SJCRH30 (cell line): Measurements from ENCODE around the gene ROR1. TPM values are rescaled to one million over a fixed set of nuclear protein-coding genes. Genes with fewer than 3 reads are reported as not detected.
A peak's percentile ranks its signal among the peaks of the same experiment; 100 is the strongest.

Experiments used
- DNase-seq, 2 experiments: peaks; one replicate each; pipeline ENCODE4 v3.0.0-alpha.2; 2015 to 2020
- H3K27ac ChIP-seq: fragments of 250-450 bp; sonication (Bioruptor Pico); 2 replicates; pipeline ENCODE4 v1.5.1; 2020; ENCODE audit warnings: mild to moderate bottlenecking, moderate library complexity
- H3K27me3 ChIP-seq: fragments of 250-450 bp; sonication (Bioruptor Pico); 2 replicates; pipeline ENCODE4 v1.5.1; 2020; ENCODE audit warnings: mild to moderate bottlenecking, moderate library complexity
- H3K36me3 ChIP-seq: fragments of 250-450 bp; sonication (Bioruptor Pico); 2 replicates; pipeline ENCODE4 v1.5.1; 2020; ENCODE audit warnings: mild to moderate bottlenecking, moderate library complexity
- H3K4me1 ChIP-seq: fragments of 250-450 bp; sonication (Bioruptor Pico); 2 replicates; pipeline ENCODE4 v1.5.1; 2020; ENCODE audit warnings: mild to moderate bottlenecking, moderate library complexity
- H3K4me3 ChIP-seq: fragments of 250-450 bp; sonication (Bioruptor Pico); 2 replicates; pipeline ENCODE4 v1.5.1; 2020; ENCODE audit warnings: mild to moderate bottlenecking, moderate library complexity
- H3K9me3 ChIP-seq: fragments of 250-450 bp; sonication (Bioruptor Pico); replicated peaks from 2 replicates; pipeline ENCODE4 v1.5.1; 2020; ENCODE audit warnings: mild to moderate bottlenecking, moderate library complexity
- total RNA-seq: library from RNA; depleted of rRNA; stranded (reverse); fragments of >200 nt; shearing (Covaris generic); gene quantifications from 2 replicates; pipeline ENCODE4 v1.2.3, GENCODE V29; 2014

Gene ROR1
- total RNA-seq, 1 experiment from 2014 or later = 5.5 TPM

- Histone ChIP-seq H3K27me3 (no peaks in the 10 kb centered on the region), H3K4me3 (no peak overlapping the region), H3K9me3 (no peaks in the 10 kb centered on the region), H3K4me1 (no peaks in the 10 kb centered on the region), H3K27ac (no peak overlapping the region), H3K36me3 (no peaks in the 10 kb centered on the region)
- DNase-seq = no peak
Observed at GRCh38 chr1:64147045-64147724, 373.4 kb downstream of the ROR1 start.

- Histone ChIP-seq H3K36me3 (no peaks in the 10 kb centered on the region), H3K9me3 (no peaks in the 10 kb centered on the region), H3K27me3 (no peaks in the 10 kb centered on the region), H3K4me3 (no peak overlapping the region), H3K4me1 (no peaks in the 10 kb centered on the region), H3K27ac (no peak overlapping the region)
- no peak for DNase-seq
Observed at GRCh38 chr1:64147759-64148158, 373.9 kb downstream of the ROR1 start.

GRCh38 chr1:64150266-64150665, 376.4 kb downstream of the ROR1 start:
- no peaks in the 10 kb centered on the region for H3K4me1 ChIP-seq
- no peaks in the 10 kb centered on the region for H3K9me3 ChIP-seq
- no peak overlapping the region for H3K27ac ChIP-seq
- no peaks in the 10 kb centered on the region for H3K36me3 ChIP-seq
- no peak overlapping the region for H3K4me3 ChIP-seq
- no peaks in the 10 kb centered on the region for H3K27me3 ChIP-seq
- no peak for DNase-seq

- no peak overlapping the region for H3K4me3 ChIP-seq
- H3K36me3 ChIP-seq = no peaks in the 10 kb centered on the region
- H3K27me3 ChIP-seq = no peaks in the 10 kb centered on the region
- no peak overlapping the region for H3K27ac ChIP-seq
- no peaks in the 10 kb centered on the region for H3K9me3 ChIP-seq
- H3K4me1 ChIP-seq = no peaks in the 10 kb centered on the region
- no peak for DNase-seq
Observed at GRCh38 chr1:64150729-64151230, 377.0 kb downstream of the ROR1 start.

GRCh38 chr1:64155278-64155677, 381.5 kb downstream of the ROR1 start:
- Histone ChIP-seq H3K4me1 (no peaks in the 10 kb centered on the region), H3K27me3 (no peaks in the 10 kb centered on the region), H3K27ac (no peak overlapping the region), H3K9me3 (no peaks in the 10 kb centered on the region), H3K4me3 (no peak overlapping the region), H3K36me3 (no peaks in the 10 kb centered on the region)
- DNase-seq = no peak

GRCh38 chr1:64161357-64161941, 387.6 kb downstream of the ROR1 start:
- no peak overlapping the region for H3K27ac ChIP-seq
- no peaks in the 10 kb centered on the region for H3K36me3 ChIP-seq
- H3K27me3 ChIP-seq = no peaks in the 10 kb centered on the region
- no peak overlapping the region for H3K4me3 ChIP-seq
- no peaks in the 10 kb centered on the region for H3K4me1 ChIP-seq
- no peaks in the 10 kb centered on the region for H3K9me3 ChIP-seq
- DNase-seq = no peak

GRCh38 chr1:64162151-64162550, 388.3 kb downstream of the ROR1 start:
- H3K27me3 ChIP-seq = no peaks in the 10 kb centered on the region
- no peak for DNase-seq
- H3K36me3 ChIP-seq = no peaks in the 10 kb centered on the region
- no peak overlapping the region for H3K27ac ChIP-seq
- H3K4me1 ChIP-seq = no peaks in the 10 kb centered on the region
- no peak overlapping the region for H3K4me3 ChIP-seq
- H3K9me3 ChIP-seq = no peaks in the 10 kb centered on the region

- Histone ChIP-seq H3K4me1 (no peaks in the 10 kb centered on the region), H3K9me3 (no peaks in the 10 kb centered on the region), H3K27me3 (no peaks in the 10 kb centered on the region), H3K27ac (no peak overlapping the region), H3K36me3 (no peaks in the 10 kb centered on the region), H3K4me3 (no peak overlapping the region)
- no peak for DNase-seq
Observed at GRCh38 chr1:64162804-64163203, 389.0 kb downstream of the ROR1 start.

GRCh38 chr1:64163431-64163830, 389.6 kb downstream of the ROR1 start:
- Histone ChIP-seq H3K36me3 (no peaks in the 10 kb centered on the region), H3K27me3 (no peaks in the 10 kb centered on the region), H3K4me1 (no peaks in the 10 kb centered on the region), H3K9me3 (no peaks in the 10 kb centered on the region), H3K4me3 (no peak overlapping the region), H3K27ac (no peak overlapping the region)
- no peak for DNase-seq

- DNase-seq = peak in 1 of 2 experiments; percentile 28
- no peak overlapping the region for H3K27ac ChIP-seq
- H3K4me3 ChIP-seq = no peak overlapping the region
Observed at GRCh38 chr1:64163970-64164369, 390.2 kb downstream of the ROR1 start.

GRCh38 chr1:64166629-64167028, 392.8 kb downstream of the ROR1 start:
- no peak overlapping the region for H3K4me3 ChIP-seq
- DNase-seq = no peak
- H3K9me3 ChIP-seq = no peaks in the 10 kb centered on the region
- no peaks in the 10 kb centered on the region for H3K27me3 ChIP-seq
- no peak overlapping the region for H3K27ac ChIP-seq
- peaks cover 1% of the 10 kb centered on the region; the same call in 1 of the 2 replicates for H3K4me1 ChIP-seq
- H3K36me3 ChIP-seq = no peaks in the 10 kb centered on the region

More at GRCh38 chr1:64163970-64164369, 390.2 kb downstream of the ROR1 start:
- Histone ChIP-seq H3K36me3 (no peaks in the 10 kb centered on the region), H3K4me1 (no peaks in the 10 kb centered on the region), H3K27me3 (no peaks in the 10 kb centered on the region), H3K9me3 (no peaks in the 10 kb centered on the region)

- DNase-seq = no peak
- H3K4me3 ChIP-seq = no peak overlapping the region
- H3K27me3 ChIP-seq = no peaks in the 10 kb centered on the region
- no peaks in the 10 kb centered on the region for H3K36me3 ChIP-seq
- no peak overlapping the region for H3K27ac ChIP-seq
- H3K9me3 ChIP-seq = no peaks in the 10 kb centered on the region
- H3K4me1 ChIP-seq = peaks cover 7% of the 10 kb centered on the region
Observed at GRCh38 chr1:64167176-64167575, 393.4 kb downstream of the ROR1 start.

- Histone ChIP-seq H3K4me3 (no peak overlapping the region), H3K27me3 (no peaks in the 10 kb centered on the region), H3K4me1 (peaks cover 23% of the 10 kb centered on the region), H3K9me3 (no peaks in the 10 kb centered on the region), H3K27ac (no peak overlapping the region), H3K36me3 (no peaks in the 10 kb centered on the region)
- no peak for DNase-seq
Observed at GRCh38 chr1:64171246-64171645, 397.4 kb downstream of the ROR1 start.

GRCh38 chr1:64171797-64172281, 398.0 kb downstream of the ROR1 start:
- H3K36me3 ChIP-seq = no peaks in the 10 kb centered on the region
- no peak overlapping the region for H3K4me3 ChIP-seq
- peak overlapping the region; percentile 24; the same call in 1 of the 2 replicates for H3K27ac ChIP-seq
- no peaks in the 10 kb centered on the region for H3K27me3 ChIP-seq
- peaks cover 23% of the 10 kb centered on the region for H3K4me1 ChIP-seq
- DNase-seq = peak in 1 of 2 experiments; percentile 9
- H3K9me3 ChIP-seq = no peaks in the 10 kb centered on the region

- Histone ChIP-seq H3K9me3 (no peaks in the 10 kb centered on the region), H3K4me3 (no peak overlapping the region), H3K36me3 (no peaks in the 10 kb centered on the region), H3K27ac (peak overlapping the region; percentile 24; the same call in 1 of the 2 replicates), H3K27me3 (no peaks in the 10 kb centered on the region), H3K4me1 (peaks cover 23% of the 10 kb centered on the region)
- DNase-seq = peak in 1 of 2 experiments; percentile 33
Observed at GRCh38 chr1:64172458-64172983, 398.7 kb downstream of the ROR1 start.
